HG03159 (cell line): Measurements from ENCODE around the gene SPATA31E1.

Source experiments
- ATAC-seq: cut with Tn5 transposase; IDR thresholded peaks from one replicate; pipeline ENCODE4 v1.9.1; 2021; ENCODE audit warnings: mild to moderate bottlenecking, moderate library complexity; ENCODE audit not compliant: unreplicated experiment

The SPATA31E1 gene

GRCh38 chr9:87862536-87863268 lies 20.0 kb upstream of the SPATA31E1 start:
- no peak for ATAC-seq

DNA sequence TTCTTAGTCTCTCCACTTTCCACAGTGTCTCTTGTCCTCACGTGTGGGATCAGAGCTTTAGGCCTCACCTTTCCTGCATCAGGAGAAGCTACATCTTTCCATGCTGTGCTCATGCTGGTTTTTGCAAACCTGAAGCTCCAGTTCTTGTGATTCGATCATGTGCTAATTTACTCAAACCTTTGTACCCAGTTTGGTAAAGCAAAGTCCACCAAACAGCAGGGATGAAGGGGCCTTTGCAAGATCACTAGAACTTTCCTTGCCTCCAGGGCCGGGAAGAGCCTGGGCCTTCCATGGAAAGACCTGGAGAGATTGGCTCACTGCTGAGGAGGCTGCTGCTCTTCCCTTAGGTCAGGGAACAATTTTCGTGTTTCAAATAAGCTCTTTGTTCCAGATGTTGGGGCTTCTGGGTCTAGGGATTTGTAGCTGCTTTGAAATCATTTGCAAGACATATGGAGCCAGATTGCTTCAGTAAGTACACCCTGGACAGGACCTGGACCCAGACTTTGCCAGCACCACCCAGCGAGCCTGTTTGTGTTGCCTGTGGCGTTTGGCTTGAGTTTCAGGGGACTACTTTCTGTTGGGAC lies 18.7 kb upstream of the SPATA31E1 start:
- no peak for ATAC-seq

- ATAC-seq, result no peak
Observed at GRCh38 chr9:87864915-87865314, 17.8 kb upstream of the SPATA31E1 start.

DNA sequence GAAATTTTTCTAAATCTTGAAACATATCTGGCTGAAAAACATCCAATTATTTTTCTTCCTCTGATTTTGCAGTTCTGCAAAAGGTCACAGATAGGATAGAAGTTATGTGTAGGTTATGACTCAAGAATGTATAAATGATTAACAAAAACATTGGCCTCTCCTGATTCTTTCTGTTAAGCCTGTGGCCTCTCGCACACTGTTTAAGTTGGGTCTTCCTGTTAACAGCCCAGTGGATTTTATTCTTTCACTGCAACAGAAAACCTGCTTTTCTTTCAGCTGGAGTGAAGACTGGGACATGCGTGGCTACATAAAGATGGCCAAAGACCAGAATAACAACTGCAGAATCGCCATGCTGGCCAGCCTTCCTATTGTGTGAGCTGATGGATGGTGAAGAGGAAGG lies 17.1 kb upstream of the SPATA31E1 start:
- no peak for ATAC-seq

GRCh38 chr9:87867391-87867790 lies 15.3 kb upstream of the SPATA31E1 start:
- no peak for ATAC-seq

- no peak for ATAC-seq
Observed at GRCh38 chr9:87868175-87868574, 14.5 kb upstream of the SPATA31E1 start.

- no peak for ATAC-seq
Observed at GRCh38 chr9:87868635-87869034, 14.0 kb upstream of the SPATA31E1 start.

DNA sequence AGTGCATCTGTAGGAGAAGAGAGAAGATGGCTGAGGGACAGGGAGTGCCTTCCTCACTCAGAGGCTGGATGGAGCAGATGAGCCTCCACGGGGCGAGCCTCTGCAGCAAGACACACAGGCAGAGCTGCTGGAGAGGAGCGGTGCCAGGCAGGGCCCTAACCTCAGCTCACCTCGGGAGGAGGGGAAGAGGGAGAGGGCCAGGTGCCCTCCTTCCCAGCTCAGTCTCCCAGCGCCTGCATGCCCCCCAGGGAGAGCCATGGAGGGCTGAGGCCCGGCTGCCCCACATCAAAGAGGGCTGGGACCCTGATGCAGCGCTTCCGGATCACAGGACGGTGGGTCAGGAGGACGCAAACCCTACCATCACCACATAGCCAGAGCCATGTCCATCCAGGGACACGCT lies 13.6 kb upstream of the SPATA31E1 start:
- ATAC-seq, result no peak

GRCh38 chr9:87871425-87872078 lies 11.1 kb upstream of the SPATA31E1 start:
- ATAC-seq, result no peak

DNA sequence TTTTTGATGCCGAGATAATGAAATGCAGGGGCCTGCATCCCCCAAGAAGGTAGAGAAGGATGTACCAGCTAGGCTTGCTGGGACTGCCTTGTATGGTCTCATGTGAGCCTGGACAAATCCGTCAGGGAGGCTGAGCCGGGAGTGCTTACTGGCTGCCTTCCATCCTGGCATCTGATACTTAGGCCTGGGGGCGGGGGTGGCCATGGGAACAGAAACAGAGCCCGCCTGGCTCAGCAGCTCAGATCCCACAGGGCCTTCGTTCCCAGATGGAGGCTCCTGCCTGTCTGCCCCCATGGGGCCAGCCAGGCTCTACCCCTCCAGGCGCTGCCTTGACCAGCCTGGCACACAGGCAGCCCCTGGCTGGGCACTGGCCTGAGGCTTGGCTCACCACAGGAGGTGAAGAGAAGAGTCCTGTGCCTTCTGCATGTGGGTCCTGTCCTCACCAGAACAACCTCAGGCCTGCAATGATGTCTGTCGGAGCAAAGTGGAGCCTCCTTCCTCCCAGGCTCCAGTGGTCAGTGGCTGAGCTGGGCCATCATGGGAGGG lies 10.5 kb upstream of the SPATA31E1 start:
- no peak for ATAC-seq

GRCh38 chr9:87873607-87874303 lies 8.9 kb upstream of the SPATA31E1 start:
- ATAC-seq, result no peak

DNA sequence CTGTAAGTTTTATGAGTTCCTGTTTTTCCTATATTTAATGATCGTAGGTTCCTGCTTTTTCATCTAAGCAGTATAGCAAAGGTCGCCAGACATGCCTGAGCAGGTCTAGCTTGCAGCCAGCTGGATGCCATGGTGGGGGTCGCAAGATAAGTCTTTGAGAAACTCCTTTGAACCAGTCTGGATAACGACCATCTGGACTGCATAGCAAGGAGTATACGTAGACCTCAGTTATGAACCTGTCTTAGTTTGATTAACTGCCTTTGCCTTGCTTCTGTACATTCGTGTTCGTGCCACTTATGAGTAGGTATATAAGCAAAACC lies 8.4 kb upstream of the SPATA31E1 start:
- ATAC-seq, result no peak

- ATAC-seq, result no peak
Observed at GRCh38 chr9:87875060-87875459, 7.6 kb upstream of the SPATA31E1 start.

DNA sequence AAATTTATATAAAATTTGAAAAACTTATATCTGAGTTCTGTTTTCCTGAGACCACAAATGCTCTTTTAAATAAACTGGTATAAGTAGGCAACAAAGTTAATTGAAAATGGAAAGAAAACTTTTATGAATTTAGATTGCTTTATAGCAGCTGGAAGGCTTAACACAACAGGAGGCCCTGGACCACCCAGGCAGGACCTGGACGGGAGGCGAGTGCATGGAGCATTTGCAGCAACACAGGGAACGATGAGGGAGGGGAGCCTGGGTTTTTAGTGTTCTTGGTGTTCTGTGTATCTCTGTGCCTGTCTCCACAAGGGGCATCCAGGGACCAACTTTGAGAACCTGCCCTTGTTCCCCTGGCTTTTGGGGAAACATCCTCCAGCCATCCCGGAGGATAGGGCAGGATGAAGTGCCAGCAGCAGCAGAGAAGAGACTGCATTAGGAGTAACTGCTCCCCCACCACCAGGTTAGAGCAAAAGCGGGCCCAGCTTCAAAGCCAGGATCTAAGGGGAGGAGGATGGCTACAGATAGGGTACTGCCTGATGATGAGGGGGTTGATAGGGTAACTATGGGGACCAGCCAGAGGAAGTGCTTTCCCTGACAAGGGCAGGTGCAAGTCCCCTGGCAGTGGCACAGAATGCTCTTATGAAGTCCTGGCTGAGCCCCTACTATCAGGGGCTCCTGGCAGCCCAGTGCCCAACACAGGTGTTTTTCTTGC lies 6.7 kb upstream of the SPATA31E1 start:
- no peak for ATAC-seq

GRCh38 chr9:87876708-87877107 lies 6.0 kb upstream of the SPATA31E1 start:
- ATAC-seq, result no peak

GRCh38 chr9:87878989-87879511 lies 3.6 kb upstream of the SPATA31E1 start:
- no peak for ATAC-seq

DNA sequence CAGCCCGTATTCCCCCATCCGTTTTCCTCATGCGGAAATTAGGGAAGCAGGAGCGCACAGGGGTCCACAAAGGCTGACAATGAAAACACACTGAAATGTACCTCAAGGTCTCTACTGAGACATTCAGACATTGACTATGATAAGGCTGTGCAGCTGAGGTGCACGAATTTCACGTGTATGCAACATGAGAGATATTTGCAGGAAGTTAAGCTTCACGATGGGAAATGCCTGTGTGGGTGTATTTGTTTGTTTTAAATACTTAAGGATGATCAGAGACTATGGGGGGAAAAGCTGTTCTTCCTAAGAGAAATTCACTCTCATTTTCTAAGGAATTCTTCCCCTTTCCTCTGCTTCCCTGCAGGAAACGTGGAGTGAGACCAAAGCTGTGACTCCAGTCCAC lies 2.6 kb upstream of the SPATA31E1 start:
- ATAC-seq, result no peak

GRCh38 chr9:87880683-87881082 lies 2.0 kb upstream of the SPATA31E1 start:
- no peak for ATAC-seq

DNA sequence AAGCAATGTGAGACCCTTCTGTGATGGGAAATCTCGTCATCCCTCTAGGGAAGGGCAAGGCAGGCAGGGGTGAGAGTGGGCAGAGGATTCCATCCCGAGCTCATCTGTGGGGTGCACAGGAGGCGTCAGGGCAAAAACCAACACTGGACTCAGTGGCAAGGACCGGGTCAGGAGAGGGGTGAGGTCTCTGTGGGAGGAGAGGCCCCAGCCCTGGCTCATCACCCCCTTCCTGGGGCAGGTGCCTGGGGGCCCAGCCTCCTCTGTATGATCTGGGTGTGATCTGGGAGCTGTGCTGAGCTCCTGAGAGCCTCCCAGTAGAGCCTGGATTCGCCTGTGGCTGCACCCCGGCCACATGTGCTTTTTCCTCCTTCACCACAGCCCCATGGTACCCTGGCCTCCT lies 597 bp downstream of the SPATA31E1 start:
- no peak for ATAC-seq

DNA sequence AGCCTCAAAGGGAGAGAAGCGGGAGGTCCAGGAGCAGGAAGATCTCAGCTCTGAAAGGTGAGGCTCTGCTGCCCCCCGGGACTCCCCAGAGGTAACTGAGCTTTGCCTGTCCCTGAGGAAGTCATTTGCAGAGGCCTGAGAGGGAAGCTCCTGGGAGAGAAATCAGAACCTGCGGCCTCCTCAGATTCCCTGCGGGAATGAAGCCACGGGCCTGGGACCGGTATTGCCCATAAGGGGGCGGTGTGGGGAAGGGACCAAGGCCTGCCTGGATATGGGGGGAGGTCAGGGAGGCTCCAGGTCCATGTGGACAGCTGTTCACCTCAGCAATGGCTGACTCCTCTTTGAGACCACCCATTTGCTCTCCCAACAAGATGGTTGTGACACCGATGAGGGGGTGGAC lies 1.3 kb downstream of the SPATA31E1 start:
- ATAC-seq, result no peak
